Stimulated activated naive CD4-positive, alpha-beta T cell (primary cell): Measurements from ENCODE around the gene SLC35F1.
"Not testable (repeated sequence)": the region's sequence is repeated elsewhere in the genome, so short reads cannot be mapped to it uniquely, and the experiment has no call there.

Experiments
- DNase-seq, 6 experiments: peaks; one replicate each; lab custom pipeline; 2025; lab: John Stamatoyannopoulos, UW

Gene SLC35F1

GRCh38 chr6:117927866-117928265 is 20.8 kb downstream of the SLC35F1 start:
- no peak for DNase-seq

- no peak for DNase-seq
Observed at GRCh38 chr6:117928833-117929232, 21.8 kb downstream of the SLC35F1 start.

- DNase-seq = no peak
Observed at GRCh38 chr6:117929501-117929900, 22.4 kb downstream of the SLC35F1 start.

- no peak for DNase-seq
Observed at GRCh38 chr6:117930645-117931044, 23.6 kb downstream of the SLC35F1 start.

- DNase-seq = no peak
Observed at GRCh38 chr6:117932001-117932400, 24.9 kb downstream of the SLC35F1 start.

- DNase-seq = no peak
Observed at GRCh38 chr6:117932676-117933075, 25.6 kb downstream of the SLC35F1 start.

- no peak for DNase-seq
Observed at GRCh38 chr6:117933471-117933870, 26.4 kb downstream of the SLC35F1 start.

GRCh38 chr6:117938311-117938995 is 31.4 kb downstream of the SLC35F1 start:
- DNase-seq = no peak

- DNase-seq = no peak
Observed at GRCh38 chr6:117947234-117947633, 40.2 kb downstream of the SLC35F1 start.

GRCh38 chr6:117951783-117952182 is 44.7 kb downstream of the SLC35F1 start:
- DNase-seq = no peak

- no peak for DNase-seq
Observed at GRCh38 chr6:117955684-117956256, 48.7 kb downstream of the SLC35F1 start.

- no peak for DNase-seq
Observed at GRCh38 chr6:117956386-117956785, 49.3 kb downstream of the SLC35F1 start.

- DNase-seq = no peak
Observed at GRCh38 chr6:117958536-117958935, 51.5 kb downstream of the SLC35F1 start.

- DNase-seq = no peak
Observed at GRCh38 chr6:117960877-117961276, 53.8 kb downstream of the SLC35F1 start.

- DNase-seq = no peak
Observed at GRCh38 chr6:117961301-117961700, 54.2 kb downstream of the SLC35F1 start.

GRCh38 chr6:117965763-117966162 is 58.7 kb downstream of the SLC35F1 start:
- not testable (repeated sequence) for DNase-seq

- DNase-seq = no peak
Observed at GRCh38 chr6:117971637-117972036, 64.6 kb downstream of the SLC35F1 start.

GRCh38 chr6:117974914-117975627 is 68.0 kb downstream of the SLC35F1 start:
- no peak for DNase-seq

GRCh38 chr6:117976030-117976651 is 69.1 kb downstream of the SLC35F1 start:
- peak in 2 of 6 experiments; percentile 13 to 25 for DNase-seq

- no peak for DNase-seq
Observed at GRCh38 chr6:117985916-117986315, 78.9 kb downstream of the SLC35F1 start.

- no peak for DNase-seq
Observed at GRCh38 chr6:117986396-117986795, 79.3 kb downstream of the SLC35F1 start.

GRCh38 chr6:117989086-117989485 is 82.0 kb downstream of the SLC35F1 start:
- DNase-seq = no peak

- no peak for DNase-seq
Observed at GRCh38 chr6:117990151-117990550, 83.1 kb downstream of the SLC35F1 start.
